Measurements from ENCODE around the gene UROS.

UROS gene

DNA sequence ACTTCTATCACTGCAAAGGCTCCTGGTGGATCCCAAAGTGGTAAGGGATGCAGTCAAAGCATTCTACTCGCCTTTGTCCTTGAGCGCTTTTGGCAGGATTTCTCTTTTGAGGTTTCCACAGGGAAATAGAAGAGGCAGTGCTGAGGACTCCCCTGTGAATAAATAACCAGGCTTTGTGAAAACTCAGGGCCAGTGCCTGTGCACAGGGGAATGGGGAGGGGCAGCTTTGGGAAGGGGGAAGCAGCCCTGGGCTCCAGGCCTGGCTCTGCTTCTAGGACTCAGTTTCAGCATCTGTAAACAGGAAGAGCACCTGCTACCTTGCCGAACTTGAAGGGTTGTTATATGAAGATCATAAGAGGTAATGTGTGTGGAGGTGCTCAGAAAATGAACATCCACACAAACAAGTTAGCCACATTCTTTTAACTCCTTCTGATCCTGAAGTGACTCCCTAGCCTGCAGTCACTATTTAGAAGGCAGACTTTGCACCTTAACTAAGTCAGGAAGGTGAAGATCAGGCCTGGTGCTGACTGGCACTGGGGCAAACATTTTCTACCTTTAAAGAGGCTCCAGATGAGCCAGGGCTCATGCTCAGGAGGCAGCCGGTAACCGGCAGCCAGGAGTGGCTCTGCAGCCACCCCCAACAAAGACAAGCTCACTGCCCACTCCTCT, 24.9 kb downstream of the UROS start:
- Histone ChIP-seq H3K4me1 (ENCODE audit: control insufficient read depth, insufficient read depth, low read length) (no peaks in the 10 kb centered on the region), H3K9me3 (ENCODE audit: control insufficient read depth, low read length) (no peaks in the 10 kb centered on the region), H3K4me3 (ENCODE audit: low read length) (no peak overlapping the region), H3K9ac (ENCODE audit: low read length) (no peak overlapping the region), H3K27me3 (ENCODE audit: control insufficient read depth, insufficient read depth, low read length) (no peaks in the 10 kb centered on the region), H3K36me3 (ENCODE audit: control insufficient read depth, insufficient read depth, low read length) (peaks cover 4% of the 10 kb centered on the region)

DNA sequence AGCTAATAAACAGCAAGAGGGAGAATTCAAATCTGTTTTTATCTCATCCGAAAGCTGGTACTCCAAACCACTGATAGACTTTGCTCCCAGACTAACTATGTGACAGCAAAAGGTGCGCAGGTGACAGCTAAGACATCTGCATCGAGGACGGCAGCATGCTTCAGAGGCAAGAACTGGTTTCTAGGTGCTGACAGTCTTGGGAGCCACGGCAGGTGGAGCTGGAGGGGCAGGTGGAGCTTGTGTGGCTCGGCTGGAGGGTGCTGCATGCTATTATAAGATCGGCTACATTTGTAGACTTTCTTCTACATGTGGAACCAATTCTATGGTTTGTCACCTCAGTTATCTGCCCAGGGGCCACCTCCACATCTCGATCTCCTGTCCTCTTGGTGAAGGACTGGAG, 25.6 kb downstream of the UROS start:
- peaks cover 4% of the 10 kb centered on the region for H3K36me3 ChIP-seq (ENCODE audit: control insufficient read depth, insufficient read depth, low read length)
- no peaks in the 10 kb centered on the region for H3K4me1 ChIP-seq (ENCODE audit: control insufficient read depth, insufficient read depth, low read length)
- no peaks in the 10 kb centered on the region for H3K27me3 ChIP-seq (ENCODE audit: control insufficient read depth, insufficient read depth, low read length)
- H3K4me3 ChIP-seq (ENCODE audit: low read length) = no peak overlapping the region
- H3K9me3 ChIP-seq (ENCODE audit: control insufficient read depth, low read length) = no peaks in the 10 kb centered on the region
- no peak overlapping the region for H3K9ac ChIP-seq (ENCODE audit: low read length)

DNA sequence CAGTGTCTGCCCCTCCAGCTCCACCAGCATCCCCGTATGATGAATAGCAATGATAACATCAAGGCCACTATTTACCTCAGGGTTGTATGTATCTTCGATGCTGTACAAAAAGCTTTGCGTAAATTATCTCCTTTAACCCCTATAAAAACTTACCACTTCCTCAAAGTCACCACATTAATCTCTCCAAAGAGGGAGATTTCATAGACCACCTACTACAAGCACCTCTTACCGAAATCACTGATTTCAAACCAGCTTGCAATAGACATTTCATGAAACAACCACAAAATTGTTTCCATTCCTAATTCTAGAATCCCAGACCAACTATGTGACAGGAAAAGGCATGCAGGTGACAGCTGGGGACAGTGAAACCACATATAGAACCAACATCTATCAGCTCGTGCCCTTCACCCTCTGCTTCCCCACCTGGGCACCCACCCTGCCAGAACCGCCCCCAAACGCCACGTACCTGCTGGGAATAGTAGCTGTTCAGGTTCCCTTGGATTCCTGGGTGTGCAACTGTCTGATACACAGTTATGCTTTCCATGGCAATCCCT, 27.3 kb downstream of the UROS start:
- no peaks in the 10 kb centered on the region for H3K4me1 ChIP-seq (ENCODE audit: control insufficient read depth, insufficient read depth, low read length)
- no peak overlapping the region for H3K9ac ChIP-seq (ENCODE audit: low read length)
- no peaks in the 10 kb centered on the region for H3K27me3 ChIP-seq (ENCODE audit: control insufficient read depth, insufficient read depth, low read length)
- H3K9me3 ChIP-seq (ENCODE audit: control insufficient read depth, low read length) = no peaks in the 10 kb centered on the region
- H3K4me3 ChIP-seq (ENCODE audit: low read length) = no peak overlapping the region
- H3K36me3 ChIP-seq (ENCODE audit: control insufficient read depth, insufficient read depth, low read length) = peaks cover 4% of the 10 kb centered on the region

DNA sequence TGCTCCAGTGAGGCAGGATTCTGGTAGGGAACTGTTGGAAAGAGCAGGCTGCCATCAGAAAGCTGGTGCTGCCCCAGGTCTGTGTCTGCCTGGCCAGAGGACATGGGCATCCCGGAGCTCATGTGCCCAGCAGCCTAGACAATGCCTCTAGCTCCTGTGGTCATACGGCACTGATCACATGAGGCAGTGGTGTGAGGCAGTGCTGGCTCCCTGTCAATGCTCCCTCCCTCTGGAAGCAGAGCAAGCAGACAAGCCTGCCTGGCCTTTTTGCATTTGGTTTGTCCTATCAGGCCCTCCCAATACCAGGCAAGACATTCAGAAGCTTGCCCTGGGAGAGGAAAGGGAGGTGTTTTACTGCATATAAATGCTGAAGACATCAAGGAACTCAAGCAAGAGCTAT, 27.9 kb downstream of the UROS start:
- no peak overlapping the region for H3K4me3 ChIP-seq (ENCODE audit: low read length)
- no peak overlapping the region for H3K9ac ChIP-seq (ENCODE audit: low read length)
- no peaks in the 10 kb centered on the region for H3K4me1 ChIP-seq (ENCODE audit: control insufficient read depth, insufficient read depth, low read length)
- H3K27me3 ChIP-seq (ENCODE audit: control insufficient read depth, insufficient read depth, low read length) = no peaks in the 10 kb centered on the region
- peaks cover 4% of the 10 kb centered on the region for H3K36me3 ChIP-seq (ENCODE audit: control insufficient read depth, insufficient read depth, low read length)
- no peaks in the 10 kb centered on the region for H3K9me3 ChIP-seq (ENCODE audit: control insufficient read depth, low read length)

DNA sequence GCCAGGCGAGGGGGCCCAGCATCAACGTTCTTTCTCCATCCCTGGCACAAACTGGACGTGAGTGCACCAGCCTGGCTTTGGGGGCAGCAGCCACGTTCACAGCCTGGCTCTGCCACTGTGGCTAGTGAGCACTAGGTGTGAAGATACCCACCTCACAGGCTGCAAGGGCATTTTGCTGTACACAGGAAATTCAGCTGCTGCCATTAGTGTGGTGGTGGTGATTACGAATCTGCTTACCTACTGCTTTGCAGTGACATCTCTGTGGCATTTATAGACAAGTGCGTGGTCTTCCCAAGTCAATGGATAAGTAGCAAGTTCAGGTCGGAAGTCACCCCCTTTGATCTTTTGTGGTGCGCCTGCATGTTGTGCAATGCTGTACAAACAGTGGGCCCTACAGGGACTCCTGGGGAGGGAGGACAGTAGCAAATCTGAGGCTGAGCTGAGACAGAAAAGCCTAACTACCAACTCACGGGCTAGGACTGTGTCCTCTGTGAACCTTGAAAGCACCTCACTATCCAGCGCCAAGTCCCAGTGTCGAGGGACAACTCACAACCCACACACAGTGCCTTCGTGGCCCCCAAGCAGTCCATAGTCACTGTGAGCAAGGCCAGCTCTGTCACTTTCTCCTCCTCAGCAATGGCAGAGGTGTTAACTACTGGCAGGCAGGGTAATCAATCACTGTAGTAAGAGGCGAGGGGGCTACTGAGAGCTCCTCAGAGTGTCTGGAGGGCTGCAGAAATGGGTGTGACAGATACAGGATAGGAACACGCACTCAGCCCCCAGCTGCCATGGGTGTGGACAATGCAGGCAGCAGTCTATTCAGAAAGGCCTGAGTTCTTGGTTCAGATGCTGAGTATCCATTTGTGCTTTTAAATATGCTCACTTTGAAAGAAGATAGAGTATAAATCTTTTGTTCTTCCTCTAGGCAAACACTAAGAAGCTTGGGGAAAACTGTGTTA, 30.4 kb downstream of the UROS start:
- Histone ChIP-seq H3K27me3 (ENCODE audit: control insufficient read depth, insufficient read depth, low read length) (no peaks in the 10 kb centered on the region), H3K9me3 (ENCODE audit: control insufficient read depth, low read length) (no peaks in the 10 kb centered on the region), H3K9ac (ENCODE audit: low read length) (no peak overlapping the region), H3K4me1 (ENCODE audit: control insufficient read depth, insufficient read depth, low read length) (no peaks in the 10 kb centered on the region), H3K36me3 (ENCODE audit: control insufficient read depth, insufficient read depth, low read length) (no peaks in the 10 kb centered on the region), H3K4me3 (ENCODE audit: low read length) (no peak overlapping the region)

DNA sequence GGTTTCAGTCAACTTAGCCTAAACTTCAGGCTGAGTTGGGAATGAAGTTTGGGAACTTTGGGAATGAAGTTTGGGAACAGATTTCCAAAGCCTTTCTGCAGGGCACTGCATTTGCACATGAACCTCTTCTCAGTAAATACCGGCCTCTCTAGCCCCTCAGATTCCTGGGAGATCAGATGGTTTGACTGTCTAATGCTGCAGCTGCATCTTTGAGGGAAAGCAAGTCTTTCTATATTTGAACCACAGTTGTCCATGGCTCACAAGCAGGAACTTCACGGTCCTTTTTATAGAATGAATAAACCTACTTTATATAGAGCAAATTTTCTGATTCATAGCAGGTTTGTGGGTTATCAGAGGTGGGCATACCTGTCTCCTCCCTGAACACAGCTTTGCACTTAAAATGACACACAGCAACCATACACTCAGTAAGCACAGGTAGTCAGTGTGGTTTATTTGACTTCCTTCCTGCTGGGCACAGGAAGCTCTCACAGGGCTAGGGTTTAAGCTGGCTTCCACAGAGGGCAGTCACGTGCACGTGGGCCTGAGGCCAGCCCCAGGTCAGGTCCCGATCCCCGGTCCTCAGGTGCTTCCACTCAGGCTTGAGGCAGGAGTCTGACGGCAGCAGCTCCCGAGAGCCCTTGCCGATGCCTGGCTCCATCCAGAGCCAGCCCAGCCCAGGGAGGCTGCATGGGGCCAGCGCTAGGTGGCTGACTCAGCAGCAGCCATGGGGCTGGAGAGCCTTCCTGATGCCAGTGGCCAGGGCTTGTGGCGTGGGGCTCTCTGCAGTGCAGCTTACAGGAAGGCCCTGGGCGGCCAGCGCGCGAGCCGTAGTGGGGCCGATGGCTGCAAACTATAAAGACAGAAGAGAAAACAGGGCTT, 34.7 kb downstream of the UROS start:
- Histone ChIP-seq H3K9me3 (ENCODE audit: control insufficient read depth, low read length) (no peaks in the 10 kb centered on the region), H3K9ac (ENCODE audit: low read length) (no peak overlapping the region), H3K4me1 (ENCODE audit: control insufficient read depth, insufficient read depth, low read length) (no peaks in the 10 kb centered on the region), H3K4me3 (ENCODE audit: low read length) (no peak overlapping the region), H3K36me3 (ENCODE audit: control insufficient read depth, insufficient read depth, low read length) (no peaks in the 10 kb centered on the region), H3K27me3 (ENCODE audit: control insufficient read depth, insufficient read depth, low read length) (no peaks in the 10 kb centered on the region)

DNA sequence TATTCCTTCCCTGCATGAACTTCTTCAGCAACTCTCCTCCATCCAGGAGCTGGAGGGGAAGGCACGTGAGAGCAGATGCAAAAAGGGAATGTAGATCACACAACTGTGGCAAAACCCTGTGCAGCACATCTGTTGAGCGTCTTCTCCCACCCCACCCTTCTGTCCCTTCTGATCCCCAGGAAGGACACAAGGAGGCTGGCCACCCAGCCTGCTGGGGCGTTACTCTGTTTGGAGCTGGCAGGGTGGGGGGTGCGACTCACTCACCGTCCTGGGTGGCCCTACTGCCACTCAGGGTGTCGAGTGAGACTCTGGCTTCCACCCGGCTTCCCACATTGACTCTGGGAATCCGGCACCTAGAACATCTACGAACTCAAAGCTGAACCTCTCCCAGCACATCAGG, 37.3 kb downstream of the UROS start:
- no peaks in the 10 kb centered on the region for H3K4me1 ChIP-seq (ENCODE audit: control insufficient read depth, insufficient read depth, low read length)
- no peaks in the 10 kb centered on the region for H3K36me3 ChIP-seq (ENCODE audit: control insufficient read depth, insufficient read depth, low read length)
- H3K27me3 ChIP-seq (ENCODE audit: control insufficient read depth, insufficient read depth, low read length) = no peaks in the 10 kb centered on the region
- H3K9me3 ChIP-seq (ENCODE audit: control insufficient read depth, low read length) = no peaks in the 10 kb centered on the region
- no peak overlapping the region for H3K4me3 ChIP-seq (ENCODE audit: low read length)
- H3K9ac ChIP-seq (ENCODE audit: low read length) = no peak overlapping the region

DNA sequence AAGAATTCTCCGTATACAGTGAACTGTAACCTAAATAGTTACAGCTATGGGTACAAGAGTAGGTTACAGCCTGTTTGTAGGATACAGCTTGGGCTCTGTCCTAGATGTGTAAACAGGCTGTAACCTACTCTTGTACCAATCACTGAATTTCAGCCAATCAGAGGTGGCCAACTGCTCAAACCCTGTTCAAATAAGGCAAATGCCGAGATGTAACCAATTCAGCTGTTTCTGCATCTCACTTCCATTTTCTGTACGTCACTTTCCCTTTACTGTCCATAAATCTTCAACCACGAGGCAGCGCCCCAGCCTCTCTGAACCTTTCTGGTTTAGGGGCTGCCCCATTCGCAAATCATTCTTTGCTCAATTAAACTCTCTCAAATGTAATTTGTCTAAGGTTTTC, 39.1 kb downstream of the UROS start:
- Histone ChIP-seq H3K4me3 (ENCODE audit: low read length) (no peak overlapping the region), H3K9me3 (ENCODE audit: control insufficient read depth, low read length) (no peaks in the 10 kb centered on the region), H3K36me3 (ENCODE audit: control insufficient read depth, insufficient read depth, low read length) (no peaks in the 10 kb centered on the region), H3K27me3 (ENCODE audit: control insufficient read depth, insufficient read depth, low read length) (no peaks in the 10 kb centered on the region), H3K9ac (ENCODE audit: low read length) (no peak overlapping the region), H3K4me1 (ENCODE audit: control insufficient read depth, insufficient read depth, low read length) (no peaks in the 10 kb centered on the region)

DNA sequence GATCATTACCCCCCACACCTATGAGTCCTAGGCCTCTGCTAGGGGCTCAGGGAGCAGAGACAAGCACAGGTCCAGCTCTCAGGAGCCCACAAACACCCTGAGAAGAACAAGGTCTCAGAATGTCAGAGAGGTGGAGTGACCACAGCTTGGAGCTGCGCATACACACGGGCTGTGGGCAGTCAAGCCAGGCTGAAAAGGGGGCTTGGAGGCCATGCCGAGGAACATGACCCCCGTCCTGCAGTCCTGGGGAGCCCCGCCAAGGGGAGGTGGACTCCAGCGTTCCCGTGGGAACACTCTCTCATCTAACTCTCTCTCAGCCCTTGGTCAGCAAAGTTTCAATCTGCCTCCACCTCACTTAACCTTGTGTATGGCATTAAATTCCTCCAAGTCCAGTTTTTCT, 39.6 kb downstream of the UROS start:
- no peaks in the 10 kb centered on the region for H3K36me3 ChIP-seq (ENCODE audit: control insufficient read depth, insufficient read depth, low read length)
- H3K27me3 ChIP-seq (ENCODE audit: control insufficient read depth, insufficient read depth, low read length) = no peaks in the 10 kb centered on the region
- H3K4me1 ChIP-seq (ENCODE audit: control insufficient read depth, insufficient read depth, low read length) = no peaks in the 10 kb centered on the region
- no peaks in the 10 kb centered on the region for H3K9me3 ChIP-seq (ENCODE audit: control insufficient read depth, low read length)
- H3K4me3 ChIP-seq (ENCODE audit: low read length) = no peak overlapping the region
- H3K9ac ChIP-seq (ENCODE audit: low read length) = no peak overlapping the region

DNA sequence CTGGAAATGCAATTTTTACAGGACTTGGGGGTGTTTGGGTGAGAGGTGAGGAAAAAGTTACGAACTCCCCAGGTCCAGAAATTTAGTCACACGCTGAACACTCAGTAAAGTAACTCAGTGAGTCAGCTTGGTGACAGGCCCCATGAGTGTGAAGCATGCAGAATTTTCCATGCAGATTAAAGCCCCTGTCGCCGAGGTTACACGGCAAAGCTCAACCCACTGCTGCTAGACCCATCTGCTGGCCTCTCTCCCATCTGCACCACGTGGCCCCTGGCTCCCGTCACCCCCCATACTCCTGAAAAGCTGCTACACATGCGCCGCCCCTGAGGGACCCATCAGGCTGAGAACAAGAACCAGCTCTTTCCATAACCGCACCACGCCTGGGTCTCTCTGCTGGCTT, 40.4 kb downstream of the UROS start:
- H3K9ac ChIP-seq (ENCODE audit: low read length) = no peak overlapping the region
- H3K9me3 ChIP-seq (ENCODE audit: control insufficient read depth, low read length) = no peaks in the 10 kb centered on the region
- H3K27me3 ChIP-seq (ENCODE audit: control insufficient read depth, insufficient read depth, low read length) = no peaks in the 10 kb centered on the region
- H3K36me3 ChIP-seq (ENCODE audit: control insufficient read depth, insufficient read depth, low read length) = no peaks in the 10 kb centered on the region
- H3K4me3 ChIP-seq (ENCODE audit: low read length) = no peak overlapping the region
- H3K4me1 ChIP-seq (ENCODE audit: control insufficient read depth, insufficient read depth, low read length) = no peaks in the 10 kb centered on the region

DNA sequence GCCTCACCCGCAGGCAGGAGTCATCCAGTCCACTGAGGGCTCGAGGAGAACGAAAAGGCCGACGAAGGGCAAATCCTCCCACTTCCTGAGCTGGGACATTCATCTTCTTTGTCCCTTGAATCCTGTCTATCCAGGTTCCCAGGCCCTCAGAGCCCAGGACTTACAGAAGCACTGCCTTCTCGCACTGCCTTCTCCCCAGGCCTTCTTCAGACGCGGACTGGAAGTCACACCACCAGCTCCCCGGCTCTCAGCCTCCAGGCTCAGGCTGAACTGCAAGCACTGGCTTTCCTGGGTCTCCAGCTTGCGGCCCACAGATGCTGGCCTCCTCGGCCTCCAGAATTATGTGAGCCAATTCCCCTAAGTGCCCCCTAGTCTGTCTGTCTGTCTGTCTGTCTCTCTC, 41.0 kb downstream of the UROS start:
- no peaks in the 10 kb centered on the region for H3K27me3 ChIP-seq (ENCODE audit: control insufficient read depth, insufficient read depth, low read length)
- H3K9ac ChIP-seq (ENCODE audit: low read length) = no peak overlapping the region
- no peaks in the 10 kb centered on the region for H3K9me3 ChIP-seq (ENCODE audit: control insufficient read depth, low read length)
- H3K4me3 ChIP-seq (ENCODE audit: low read length) = no peak overlapping the region
- no peaks in the 10 kb centered on the region for H3K4me1 ChIP-seq (ENCODE audit: control insufficient read depth, insufficient read depth, low read length)
- H3K36me3 ChIP-seq (ENCODE audit: control insufficient read depth, insufficient read depth, low read length) = no peaks in the 10 kb centered on the region

Measured in mucosa of stomach (tissue), 1 donor.